Esophagus squamous epithelium (tissue), 4 donors: ENCODE data around the gene ARHGEF17.

Experiments
- CTCF ChIP-seq, 6 experiments: fragments of 450-650 bp in 4 of 6; fragments of 200-600 bp in 2 of 6; sonication (generic) in 2 of 6; IDR thresholded peaks; one replicate each; pipeline ENCODE4 v1.5.1; 2016 to 2019; ENCODE audit warnings: antibody characterized with exemption in 6 of 6, mild to moderate bottlenecking in 4 of 6, moderate library complexity in 4 of 6
- POLR2A ChIP-seq, 4 donors: fragments of 450-650 bp; IDR thresholded peaks; one replicate each; pipeline ENCODE4 v1.6.1; 2017; ENCODE audit warnings: antibody characterized with exemption in 4 of 4, mild to moderate bottlenecking in 4 of 4, moderate library complexity in 3 of 4

- TF ChIP-seq POLR2A (IDR thresholded peaks at IDR 0.05) (no peak), CTCF (IDR thresholded peaks at IDR 0.05) (peak in 5 of 6 experiments; percentile 33 to 64 (median 51))
Observed at GRCh38 chr11:73404048-73404447, 96.0 kb downstream of the ARHGEF17 start.
